NCI-H460 (cell line): Measurements from ENCODE around the gene AVPR1B. TPM values are rescaled to one million over a fixed set of nuclear protein-coding genes. Genes with fewer than 3 reads are reported as not detected.

ENCODE experiments used
- DNase-seq: peaks from one replicate; pipeline ENCODE4 v3.0.0-alpha.2; 2016; ENCODE audit warnings: low read depth; ENCODE audit errors: extremely low read depth
- total RNA-seq: library from RNA; depleted of rRNA; stranded (reverse); fragments of >200 nt; shearing (Covaris generic); gene quantifications from 2 replicates; pipeline ENCODE4 v1.2.3, GENCODE V29; 2014

Gene AVPR1B
- total RNA-seq, 1 experiment from 2014 or later = not detected

DNA sequence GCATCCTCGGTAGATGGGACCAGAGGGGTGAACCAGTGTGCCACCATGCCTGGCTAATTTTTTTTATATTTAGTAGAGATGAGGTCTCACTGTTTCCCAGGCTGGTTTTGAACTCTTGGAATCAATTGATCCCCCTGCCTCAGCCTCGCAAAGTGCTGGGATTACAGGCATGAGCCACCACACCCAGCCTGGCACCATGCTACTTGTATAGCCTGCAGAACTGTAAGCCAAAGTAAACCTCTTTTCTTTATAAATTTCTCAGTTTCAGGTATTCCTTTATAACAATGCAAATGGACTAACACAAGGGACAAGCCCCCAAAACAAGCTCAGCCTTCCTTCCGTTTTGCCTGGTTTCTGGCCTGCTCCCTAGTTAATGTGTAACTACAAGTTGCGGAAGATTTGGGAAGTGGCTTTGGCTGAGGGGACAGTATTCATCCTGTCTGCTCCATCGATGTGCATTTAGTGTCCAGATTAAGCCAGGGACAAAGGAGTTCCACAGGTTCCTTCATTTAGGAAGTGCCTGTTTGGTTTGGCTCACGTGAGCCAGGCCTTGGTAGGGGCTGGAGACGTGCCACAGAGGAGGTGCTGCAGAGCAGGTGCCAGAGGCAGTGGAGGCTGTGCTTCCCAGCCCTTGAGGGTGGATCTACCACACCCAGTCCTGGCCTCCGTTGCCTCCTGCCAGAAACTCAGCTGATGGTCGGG, 4.4 kb downstream of the AVPR1B start:
- DNase-seq = no peak

DNA sequence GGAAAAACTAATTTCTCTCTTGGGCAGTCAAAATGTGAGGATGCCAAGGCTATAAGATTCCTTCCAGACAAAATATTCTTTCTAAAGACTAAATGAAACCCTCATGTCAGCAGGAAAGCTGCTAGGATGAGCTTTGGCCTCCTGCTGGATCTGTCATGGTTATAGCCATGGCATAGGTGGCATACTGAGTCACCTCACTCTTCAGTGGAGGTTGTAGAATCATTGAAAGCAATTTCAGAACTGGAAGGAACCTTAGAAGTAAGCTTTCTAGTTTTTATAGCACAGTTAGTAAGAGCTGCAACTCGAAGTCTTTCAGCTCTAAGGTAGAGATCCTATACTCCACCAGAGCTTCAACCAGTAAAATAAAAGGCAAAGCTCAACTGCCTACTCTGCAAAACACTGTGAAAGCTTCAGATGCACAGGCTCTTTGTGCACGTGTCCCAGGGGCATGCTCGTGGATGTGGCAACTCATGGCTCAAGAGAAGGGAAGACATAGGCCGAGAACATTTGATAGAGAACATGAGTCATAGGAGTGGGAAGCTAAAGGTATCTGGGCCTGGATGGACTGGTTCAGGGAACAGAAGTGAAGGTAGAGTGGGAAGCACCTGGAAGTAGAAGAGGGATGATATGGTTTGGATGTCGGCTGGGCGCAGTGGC, 5.8 kb downstream of the AVPR1B start:
- DNase-seq = no peak

DNA sequence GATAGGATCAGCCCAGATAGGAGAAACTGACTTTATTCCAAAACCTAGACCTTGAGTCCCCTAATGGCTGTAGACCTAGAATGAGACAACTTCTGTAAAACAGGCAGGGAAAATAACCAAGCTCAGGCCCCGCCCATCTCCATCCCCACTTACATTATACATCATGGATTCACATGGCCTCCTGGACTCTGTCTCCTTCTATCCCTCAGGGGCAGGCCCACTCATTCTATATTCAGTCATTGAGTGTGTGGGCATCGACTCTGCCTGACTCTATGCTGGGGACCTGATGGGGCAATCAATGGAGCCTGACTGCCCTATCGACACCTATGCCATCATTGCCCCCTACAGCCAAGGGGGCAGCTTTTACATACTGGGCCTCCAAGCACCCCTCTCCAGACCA, 6.4 kb downstream of the AVPR1B start:
- DNase-seq = no peak

DNA sequence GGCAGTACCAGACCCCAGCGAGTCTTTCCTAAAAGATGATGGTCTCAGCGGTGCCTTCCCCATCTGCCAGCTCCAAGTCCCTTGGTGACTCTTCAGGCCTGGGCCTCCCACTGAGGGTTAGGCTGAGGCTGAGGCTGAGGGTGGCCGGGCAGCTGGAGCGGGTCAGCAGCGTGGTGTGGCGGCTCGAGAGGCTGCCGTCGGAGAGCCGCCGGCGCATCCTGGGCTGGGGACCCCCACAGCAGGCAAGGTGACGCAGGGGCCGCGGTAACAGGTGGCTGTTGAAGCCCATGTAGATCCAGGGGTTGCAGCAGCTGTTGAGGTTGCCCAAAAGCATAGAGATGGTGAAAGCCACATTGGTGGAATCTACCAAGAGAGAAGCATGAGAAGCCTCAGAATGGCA, 7.0 kb downstream of the AVPR1B start:
- DNase-seq = no peak

DNA sequence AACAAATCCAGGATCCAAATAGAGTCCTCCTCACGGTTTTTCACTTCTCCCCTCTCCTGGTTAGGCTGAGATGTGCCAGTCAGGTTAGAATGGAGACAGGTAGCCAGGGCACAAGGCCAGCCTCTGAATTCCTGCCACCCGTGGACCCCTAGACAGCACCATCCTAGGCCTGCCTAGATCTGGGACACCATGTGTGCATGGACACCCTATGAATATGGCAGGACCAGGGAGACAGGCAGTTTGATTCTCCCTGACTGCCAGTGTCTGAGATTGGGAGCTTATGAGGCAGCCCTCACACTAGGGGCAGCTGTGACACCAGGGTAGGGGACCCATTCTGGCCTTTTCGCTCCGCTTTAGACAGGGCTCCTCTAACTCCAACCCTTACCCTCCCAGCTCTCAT, 7.5 kb downstream of the AVPR1B start:
- no peak for DNase-seq

DNA sequence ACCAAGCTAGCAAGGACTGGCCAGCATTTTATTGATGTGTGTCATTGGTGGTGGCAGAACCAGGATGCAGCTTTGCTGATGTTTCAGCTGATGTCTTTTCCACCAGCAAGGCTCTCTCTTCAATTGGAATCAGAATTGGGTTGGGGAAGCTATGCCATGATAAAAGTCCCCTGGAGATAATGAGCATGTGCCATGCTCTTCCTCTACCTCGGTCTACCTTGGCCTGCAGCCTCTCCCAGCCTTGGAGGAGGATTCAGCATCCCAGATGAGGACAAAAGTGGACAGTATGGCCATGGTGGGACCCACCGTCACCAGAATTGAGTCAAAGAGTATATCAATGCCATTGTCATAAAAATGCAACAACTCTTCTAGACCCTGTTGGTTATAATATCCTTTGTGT, 8.6 kb downstream of the AVPR1B start:
- no peak for DNase-seq

DNA sequence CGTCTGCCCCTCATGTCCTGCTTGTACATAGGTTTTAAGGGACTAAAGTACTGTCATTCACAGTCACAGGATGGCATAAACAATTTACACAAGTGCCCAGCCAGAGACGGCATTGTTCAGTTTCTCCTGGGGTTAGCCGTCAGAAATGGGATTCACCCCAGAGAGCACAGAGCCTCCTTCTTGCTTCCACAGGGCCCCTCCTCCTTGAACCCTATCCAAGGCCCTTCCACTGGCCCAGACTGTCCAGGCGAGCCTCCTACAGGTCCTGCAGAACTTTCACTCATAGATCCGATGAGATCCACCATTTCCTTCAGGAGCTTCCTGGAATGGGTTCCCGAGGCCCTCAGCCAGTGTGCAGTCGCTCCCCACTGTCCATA, 10.0 kb downstream of the AVPR1B start:
- DNase-seq = no peak

DNA sequence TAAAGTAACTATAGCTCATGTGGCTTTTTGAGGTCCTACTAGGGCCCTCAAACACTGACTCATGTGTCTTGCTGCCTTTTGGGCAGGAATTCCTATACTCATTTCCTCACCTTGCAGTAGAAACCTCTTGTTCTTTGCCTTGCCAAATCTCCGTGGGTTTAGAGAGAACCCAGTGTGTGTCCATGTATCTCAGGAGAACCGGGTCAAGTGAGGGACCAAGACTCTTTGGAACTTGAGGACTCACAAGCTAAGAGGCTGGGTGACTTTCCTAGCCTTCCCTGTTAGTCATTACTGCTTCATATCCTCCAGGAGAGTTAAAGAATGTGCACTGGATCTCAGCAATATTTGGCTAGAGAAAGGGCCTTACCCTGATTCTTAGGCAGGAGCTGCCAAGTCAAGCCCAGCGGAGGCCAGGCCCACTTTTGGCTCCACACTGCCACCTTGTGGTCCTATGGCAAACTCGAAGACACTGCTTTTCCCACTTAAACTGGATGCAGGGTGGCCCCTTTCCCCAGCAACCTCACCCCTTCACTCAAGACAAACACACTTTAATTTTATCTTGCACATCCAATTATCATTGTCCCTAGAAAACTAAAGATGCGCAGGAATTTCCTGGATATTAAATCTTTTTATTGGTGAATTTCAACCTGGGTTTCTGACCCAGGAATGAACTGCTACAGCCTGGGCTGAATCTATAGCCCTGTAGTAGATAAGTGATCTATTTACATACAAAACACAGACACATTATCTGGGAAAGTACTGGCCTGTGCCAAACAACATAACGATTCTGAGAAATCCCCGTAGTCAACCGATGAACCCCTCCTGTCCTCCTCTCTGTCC, 10.6 kb downstream of the AVPR1B start:
- DNase-seq = peak; percentile 79

DNA sequence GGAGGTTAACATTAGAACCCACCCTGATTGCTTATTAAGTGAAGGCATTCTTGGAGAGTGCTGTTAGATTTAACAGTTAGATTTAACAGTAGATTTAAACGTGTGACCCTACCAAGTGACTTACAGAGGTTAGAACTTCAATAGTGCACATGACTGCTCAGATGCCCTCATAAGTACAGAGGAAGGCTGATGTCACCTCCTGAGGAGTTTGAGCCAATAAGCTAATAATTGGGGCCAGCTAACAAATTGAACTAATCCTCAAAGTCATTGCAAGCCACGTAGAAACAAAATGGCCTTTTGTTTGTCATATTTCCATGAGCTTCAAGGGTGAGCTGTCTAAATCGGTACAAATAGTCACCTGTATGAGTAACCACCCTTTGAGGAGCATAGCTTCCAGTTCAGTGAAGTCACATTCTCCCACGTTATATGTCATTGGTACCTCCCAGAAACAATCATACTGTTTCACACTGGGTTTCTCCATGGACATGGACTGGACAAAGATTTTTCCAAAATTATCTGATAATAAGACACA, 11.7 kb downstream of the AVPR1B start:
- no peak for DNase-seq

DNA sequence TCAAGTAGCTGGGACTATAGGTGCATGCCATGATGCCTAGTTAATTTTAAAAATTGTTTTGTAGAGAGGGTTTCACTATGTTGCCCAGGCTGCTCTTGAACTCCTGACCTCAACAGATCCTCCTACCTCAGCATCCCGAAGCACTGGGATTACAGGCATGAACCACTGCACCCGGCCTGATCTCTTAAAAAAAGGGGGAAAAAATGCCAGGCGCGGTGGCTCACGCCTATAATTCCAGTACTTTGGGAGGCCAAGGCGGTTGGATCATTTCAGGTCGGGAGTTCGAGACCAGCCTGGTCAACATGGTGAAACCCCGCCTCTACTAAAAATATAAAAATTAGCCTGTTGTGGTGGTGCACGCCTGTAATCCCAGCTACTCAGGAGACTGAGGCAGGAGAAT, 13.2 kb downstream of the AVPR1B start:
- DNase-seq = no peak

DNA sequence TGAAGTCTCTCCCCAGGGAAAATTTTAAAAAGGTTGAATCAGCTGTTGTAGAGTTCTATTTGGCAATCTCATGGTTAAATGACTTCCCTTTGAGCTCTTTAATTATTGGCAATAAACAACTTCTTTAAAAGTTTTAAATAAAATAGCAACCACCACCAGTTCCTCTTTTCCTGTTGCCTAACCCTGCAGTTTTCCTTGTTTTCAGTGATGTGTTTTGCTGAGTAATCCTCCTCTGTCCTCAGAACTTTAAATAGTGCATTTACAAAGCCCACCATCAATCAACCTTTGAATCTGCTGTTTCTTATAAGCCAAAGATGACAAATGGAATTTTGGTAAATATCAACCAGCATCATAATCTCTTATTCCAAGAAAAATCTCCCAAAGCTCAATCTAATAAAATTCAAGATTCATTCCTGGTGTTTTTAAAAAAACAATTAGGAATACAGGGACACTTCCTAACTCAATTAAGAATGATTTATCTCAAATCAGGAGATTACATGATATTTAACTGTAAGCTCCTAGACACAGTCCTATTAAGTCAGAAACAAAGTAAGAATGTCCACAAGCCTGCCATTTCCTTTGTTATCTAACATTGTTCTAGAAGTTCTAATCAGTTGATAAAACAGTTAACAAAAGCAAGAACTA, 14.8 kb downstream of the AVPR1B start:
- no peak for DNase-seq

DNA sequence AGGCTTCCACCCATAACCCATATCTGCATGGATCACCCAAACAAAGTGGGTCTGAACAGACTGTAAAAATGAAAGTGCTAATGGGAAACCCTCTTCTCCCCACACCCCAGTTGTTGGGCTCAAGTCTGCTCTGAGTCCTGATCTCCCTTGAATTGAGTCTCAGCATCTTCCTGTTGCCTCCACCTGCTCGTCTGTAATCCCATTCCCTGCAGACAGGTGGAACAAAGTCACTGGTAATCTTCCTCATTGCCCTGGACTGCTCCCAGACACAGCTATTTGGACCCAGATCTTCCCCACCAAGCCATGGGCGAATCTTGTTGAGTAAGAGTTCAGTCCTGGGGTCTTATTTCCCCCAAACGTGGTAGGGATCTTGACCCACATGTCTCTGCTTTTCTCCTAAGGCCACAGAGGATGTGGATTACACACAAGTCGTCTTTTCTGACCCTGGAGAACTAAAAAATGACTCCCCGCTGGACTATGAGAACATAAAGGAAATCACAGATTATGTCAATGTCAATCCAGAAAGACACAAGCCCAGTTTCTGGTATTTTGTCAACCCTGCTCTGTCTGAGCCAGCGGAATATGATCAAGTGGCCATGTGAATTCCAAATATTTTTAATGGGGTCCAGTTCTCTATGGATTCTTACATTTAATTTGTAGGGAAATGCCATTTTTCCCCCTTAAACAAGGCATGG, 15.7 kb downstream of the AVPR1B start:
- no peak for DNase-seq

DNA sequence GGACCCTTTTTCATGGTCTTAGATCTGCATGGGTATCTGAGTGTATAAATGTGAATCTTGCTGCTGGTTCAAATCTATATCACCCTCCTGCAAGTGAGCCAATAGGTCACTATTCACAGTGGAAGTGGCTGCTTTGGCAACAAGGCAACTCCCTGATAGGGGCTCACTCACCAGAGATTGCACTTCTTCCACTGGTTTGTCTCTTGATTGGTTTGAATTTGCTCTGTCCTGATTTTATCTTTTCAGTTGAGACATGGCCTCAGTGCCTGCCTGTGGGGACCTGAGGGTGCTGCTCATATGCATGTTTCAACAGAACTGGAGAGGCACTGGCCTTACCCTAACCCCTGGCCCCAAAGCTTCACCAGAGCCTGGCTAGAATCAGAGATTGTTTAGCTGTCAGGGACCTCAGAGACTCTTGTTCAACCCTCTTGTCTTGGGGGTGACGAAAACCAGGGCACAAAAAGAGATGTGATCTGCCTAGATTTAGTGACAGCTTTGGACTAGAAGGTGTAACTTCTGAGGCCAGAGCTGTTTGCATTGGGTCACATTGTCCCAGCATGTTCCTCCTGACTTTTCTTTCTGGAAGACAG, 16.9 kb downstream of the AVPR1B start:
- DNase-seq = no peak

DNA sequence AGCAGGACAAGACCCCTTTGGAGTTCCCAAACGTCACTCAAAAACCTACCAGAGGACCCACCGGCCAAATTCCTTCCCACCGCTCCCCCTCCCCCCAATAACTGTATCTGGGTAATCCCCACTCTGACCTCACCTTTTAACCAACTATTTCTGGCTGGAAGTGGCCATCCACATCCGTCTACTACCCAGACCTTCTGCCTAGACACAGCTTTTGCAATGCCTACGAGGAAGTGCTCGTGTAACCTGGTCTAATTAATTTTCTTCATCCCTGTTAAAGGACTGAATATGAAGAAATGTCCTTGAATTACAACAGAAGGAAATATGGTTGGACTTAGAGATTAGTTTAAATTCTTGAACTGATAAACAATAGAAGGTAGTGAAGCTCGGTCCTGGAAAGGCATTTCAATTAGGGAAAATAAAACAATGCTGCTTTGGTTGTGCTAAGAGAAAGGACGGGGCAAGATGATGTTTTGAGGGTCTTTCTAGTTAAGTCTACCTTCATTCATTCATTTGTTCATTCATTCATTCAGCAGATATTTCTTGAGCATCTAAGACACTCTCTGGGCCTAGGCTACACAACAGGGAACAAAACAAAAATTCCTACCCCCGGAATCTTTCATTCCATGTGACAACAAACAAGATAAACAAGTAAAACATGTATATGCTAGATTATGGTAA, 18.8 kb downstream of the AVPR1B start:
- no peak for DNase-seq

DNA sequence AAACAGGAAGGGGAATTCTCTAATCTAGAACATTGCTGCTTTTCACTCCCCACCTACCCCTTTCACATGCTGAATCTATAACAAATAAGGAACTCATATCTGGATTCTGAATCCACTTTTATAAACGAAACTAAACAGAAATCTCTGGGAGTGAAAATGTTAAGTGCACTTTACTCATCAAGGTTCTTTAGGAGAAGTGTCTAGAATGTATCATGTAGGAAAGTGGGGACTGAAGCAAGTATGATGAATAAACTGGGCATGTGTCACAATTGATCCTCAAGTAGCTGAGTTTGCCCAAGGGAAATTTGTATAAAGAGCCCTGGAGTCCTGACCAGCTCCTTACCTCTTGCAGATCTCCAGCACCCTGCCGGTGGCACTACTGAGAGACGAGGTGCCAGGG, 19.8 kb downstream of the AVPR1B start:
- DNase-seq = no peak

DNA sequence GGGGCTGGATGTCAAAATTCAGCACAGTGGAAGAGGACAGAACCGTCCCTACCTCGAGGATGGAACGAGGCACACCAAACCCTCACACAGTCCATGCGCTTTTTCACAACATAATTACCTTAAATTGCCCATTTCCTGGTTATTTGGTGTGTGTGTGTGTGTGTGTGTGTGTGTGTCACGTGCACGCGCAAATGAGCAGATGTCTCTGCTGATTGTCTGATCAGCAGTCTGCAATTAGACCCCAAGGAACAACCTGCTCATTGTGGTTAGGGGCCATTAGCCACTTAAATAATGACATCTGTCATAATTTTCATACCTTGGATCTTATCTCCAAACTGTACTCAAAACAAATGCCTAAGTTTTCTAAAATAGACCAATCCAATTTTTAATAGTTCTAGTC, 23.2 kb downstream of the AVPR1B start:
- DNase-seq = no peak

DNA sequence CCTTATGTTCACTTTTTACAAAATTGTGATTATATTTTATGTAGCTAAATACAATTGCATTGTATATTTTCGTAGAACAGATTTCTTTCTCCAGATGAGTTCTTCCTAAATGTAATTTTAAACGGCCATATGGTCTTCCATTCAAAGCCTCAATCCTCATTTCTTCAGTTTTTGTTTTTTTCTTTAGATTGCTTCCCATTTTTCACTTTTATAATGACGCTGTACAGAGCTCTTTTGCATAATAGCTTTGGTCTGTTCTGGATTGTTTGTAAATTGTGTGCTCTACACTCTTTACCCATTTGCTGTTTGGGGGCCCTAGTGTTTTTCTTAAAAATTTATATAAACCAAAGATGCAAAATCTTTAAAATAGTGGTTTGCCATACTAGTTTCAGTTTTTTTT, 27.8 kb downstream of the AVPR1B start:
- no peak for DNase-seq

DNA sequence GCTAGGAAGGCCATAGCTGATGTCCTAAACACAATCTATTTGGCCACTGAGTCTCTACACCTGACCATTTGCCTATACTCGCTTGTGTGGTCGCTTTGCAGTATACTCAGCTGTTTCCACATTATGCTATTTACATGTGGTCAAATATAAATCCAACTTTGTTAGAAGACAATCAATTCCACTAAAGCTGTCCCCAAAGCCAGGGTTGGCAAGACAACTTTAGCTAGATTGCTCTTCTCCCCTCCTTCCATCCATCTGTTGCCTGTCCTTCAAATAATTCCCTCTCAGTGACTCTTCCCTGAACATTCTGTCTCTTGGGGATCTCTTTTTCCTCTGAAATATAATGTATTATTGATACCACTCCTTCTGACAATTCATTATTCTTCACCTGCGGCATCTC, 30.1 kb downstream of the AVPR1B start:
- DNase-seq = no peak

DNA sequence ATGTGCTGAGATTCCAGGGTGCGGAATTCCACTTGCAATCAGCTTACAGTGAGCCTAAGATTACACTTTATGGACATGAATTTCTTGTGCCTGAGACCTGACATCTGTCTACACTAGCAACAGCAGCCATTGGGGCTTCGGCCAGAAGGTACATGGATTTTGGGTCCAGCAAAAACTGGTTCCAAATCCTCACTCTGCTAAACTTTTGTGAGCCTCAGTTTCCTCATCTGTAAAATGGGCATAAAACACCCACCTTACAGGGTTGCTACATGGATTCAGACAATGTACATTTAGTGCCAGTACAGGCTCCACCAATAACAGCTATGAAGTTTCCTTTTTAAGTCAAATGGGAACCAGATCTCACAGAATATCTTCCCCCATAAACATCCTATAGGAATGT, 33.4 kb downstream of the AVPR1B start:
- no peak for DNase-seq
